ENCODE measurements around the gene KISS1. TPM values are rescaled to one million over a fixed set of nuclear protein-coding genes. Genes with fewer than 3 reads are reported as not detected.
A peak's percentile ranks its signal among the peaks of the same experiment; 100 is the strongest.

Gene KISS1
- polyA plus RNA-seq, 1 donor (not counting 4 experiments of a cell fraction or from before 2014, with no cell fraction given), result not detected

DNA sequence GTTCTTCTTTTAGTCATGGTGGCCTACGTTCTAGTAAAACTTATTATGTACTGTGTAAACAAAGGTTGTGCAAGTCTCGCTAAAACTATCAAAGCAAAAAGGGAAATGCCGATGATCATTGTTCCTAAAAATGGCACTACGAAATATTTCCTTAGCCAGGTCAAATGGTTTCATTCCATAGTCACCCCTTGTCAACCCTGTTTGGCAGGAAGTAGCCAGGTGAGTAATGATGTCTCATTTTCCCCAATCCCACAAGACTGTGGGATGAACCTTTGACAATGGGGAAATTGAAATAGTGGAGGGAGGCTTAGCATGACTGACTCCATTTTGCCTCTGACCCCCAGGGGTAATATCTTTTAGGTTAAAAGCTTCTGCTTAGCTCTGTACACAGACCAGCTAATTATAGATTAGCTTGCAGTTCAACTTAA lies 24.5 kb downstream of the KISS1 start:
- Histone ChIP-seq H3K9ac (ENCODE audit: control insufficient read depth, extremely low read depth, insufficient read depth, low read length) (no peak overlapping the region), H3K79me2 (ENCODE audit: control insufficient read depth, insufficient read depth, low read length) (no peaks in the 10 kb centered on the region), H2AFZ (ENCODE audit: control insufficient read depth, low read length) (no peak overlapping the region), H3K36me3 (ENCODE audit: control insufficient read depth in 2 of 2, extremely low read depth in 1 of 2, insufficient read depth in 2 of 2, low read length in 2 of 2) (no peaks in the 10 kb centered on the region), H3K9me3 (ENCODE audit: control insufficient read depth, low read depth, low read length) (peaks cover 6% of the 10 kb centered on the region), H3K27me3 (ENCODE audit: control insufficient read depth, extremely low read depth, insufficient read depth, low read length) (no peaks in the 10 kb centered on the region), H3K4me1 (ENCODE audit: control insufficient read depth, extremely low read depth, insufficient read depth, low read length) (peaks cover 19% of the 10 kb centered on the region), H3K4me3 (ENCODE audit: control insufficient read depth in 2 of 3, extremely low read depth in 1 of 3, insufficient read depth in 2 of 3, low read depth in 1 of 3, low read length in 3 of 3) (peak overlapping the region in 1 of 3 experiments; percentile 36), H3K4me2 (ENCODE audit: control insufficient read depth, extremely low read depth, insufficient read depth, low read depth, low read length) (peak overlapping the region; percentile 44), H4K20me1 (ENCODE audit: control insufficient read depth, extremely low read depth, insufficient read depth, low read length) (no peaks in the 10 kb centered on the region), H3K9me1 (ENCODE audit: control insufficient read depth, extremely low read depth, insufficient read depth, low read length) (no peaks in the 10 kb centered on the region), H3K27ac (ENCODE audit: control insufficient read depth, insufficient read depth, low read length) (peak overlapping the region; percentile 79)
- dilution Hi-C loops (cut with MboI; ENCODE audit: extremely low pct_ligation_motif_present, low sequenced_read_pairs), result no loop called here
- TF ChIP-seq, protein P1, sequence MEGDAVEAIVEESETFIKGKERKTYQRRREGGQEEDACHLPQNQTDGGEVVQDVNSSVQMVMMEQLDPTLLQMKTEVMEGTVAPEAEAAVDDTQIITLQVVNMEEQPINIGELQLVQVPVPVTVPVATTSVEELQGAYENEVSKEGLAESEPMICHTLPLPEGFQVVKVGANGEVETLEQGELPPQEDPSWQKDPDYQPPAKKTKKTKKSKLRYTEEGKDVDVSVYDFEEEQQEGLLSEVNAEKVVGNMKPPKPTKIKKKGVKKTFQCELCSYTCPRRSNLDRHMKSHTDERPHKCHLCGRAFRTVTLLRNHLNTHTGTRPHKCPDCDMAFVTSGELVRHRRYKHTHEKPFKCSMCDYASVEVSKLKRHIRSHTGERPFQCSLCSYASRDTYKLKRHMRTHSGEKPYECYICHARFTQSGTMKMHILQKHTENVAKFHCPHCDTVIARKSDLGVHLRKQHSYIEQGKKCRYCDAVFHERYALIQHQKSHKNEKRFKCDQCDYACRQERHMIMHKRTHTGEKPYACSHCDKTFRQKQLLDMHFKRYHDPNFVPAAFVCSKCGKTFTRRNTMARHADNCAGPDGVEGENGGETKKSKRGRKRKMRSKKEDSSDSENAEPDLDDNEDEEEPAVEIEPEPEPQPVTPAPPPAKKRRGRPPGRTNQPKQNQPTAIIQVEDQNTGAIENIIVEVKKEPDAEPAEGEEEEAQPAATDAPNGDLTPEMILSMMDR (optimal IDR thresholded peaks at IDR 0.05 in 1 of 3, IDR thresholded peaks at IDR 0.05 in 1 of 3, conservative IDR thresholded peaks at IDR 0.05 in 1 of 3; ENCODE audit: extremely low read depth in 1 of 3, insufficient read depth in 2 of 3, low read length in 3 of 3), result no peak
- TF ChIP-seq EZH2 (IDR thresholded peaks at IDR 0.05; ENCODE audit: low read length), result no peak
- DNase-seq (ENCODE audit: low read depth, low spot score), result peak; percentile 45
- peak; percentile 99 for FAIRE-seq

DNA sequence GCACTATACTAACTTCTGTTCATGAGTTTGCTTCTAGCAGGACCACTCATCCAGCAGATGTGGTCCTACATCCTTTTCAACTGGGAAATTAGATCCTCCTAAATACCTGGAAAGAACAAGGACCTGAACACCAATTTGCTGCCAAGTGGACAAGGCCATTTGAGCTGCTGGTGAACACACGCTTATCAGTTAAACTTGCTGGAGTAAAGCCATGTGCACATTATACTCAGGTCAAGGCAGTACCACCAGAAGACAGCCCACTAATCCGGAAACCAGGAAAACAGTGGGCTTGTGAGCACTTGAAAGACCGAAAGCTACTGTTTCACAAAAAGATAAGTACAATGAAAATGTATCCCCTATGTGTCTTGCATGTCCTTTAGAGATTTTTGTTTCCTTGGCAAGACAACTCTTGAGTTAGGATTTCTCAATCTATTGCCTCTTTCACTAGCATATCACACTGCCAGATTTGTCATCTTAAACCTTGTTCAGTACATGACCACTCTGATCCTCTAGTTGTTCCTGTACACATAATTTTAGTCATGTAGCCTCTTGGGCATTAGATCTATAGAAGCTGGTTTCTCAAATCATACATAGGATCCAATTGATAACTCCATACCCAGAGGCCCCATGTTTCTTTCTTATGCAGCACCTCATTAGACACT lies 25.7 kb downstream of the KISS1 start:
- dilution Hi-C loops (cut with MboI; ENCODE audit: extremely low pct_ligation_motif_present, low sequenced_read_pairs), result no loop called here
- Histone ChIP-seq H3K79me2 (ENCODE audit: control insufficient read depth, insufficient read depth, low read length) (no peaks in the 10 kb centered on the region), H4K20me1 (ENCODE audit: control insufficient read depth, extremely low read depth, insufficient read depth, low read length) (no peaks in the 10 kb centered on the region), H3K27ac (ENCODE audit: control insufficient read depth, insufficient read depth, low read length) (no peak overlapping the region), H3K27me3 (ENCODE audit: control insufficient read depth, extremely low read depth, insufficient read depth, low read length) (no peaks in the 10 kb centered on the region), H3K9me3 (ENCODE audit: control insufficient read depth, low read depth, low read length) (peaks cover 6% of the 10 kb centered on the region), H3K4me1 (ENCODE audit: control insufficient read depth, extremely low read depth, insufficient read depth, low read length) (peaks cover 19% of the 10 kb centered on the region), H3K4me3 (ENCODE audit: control insufficient read depth in 2 of 3, extremely low read depth in 1 of 3, insufficient read depth in 2 of 3, low read depth in 1 of 3, low read length in 3 of 3) (no peak overlapping the region), H3K4me2 (ENCODE audit: control insufficient read depth, extremely low read depth, insufficient read depth, low read depth, low read length) (no peak overlapping the region), H3K9me1 (ENCODE audit: control insufficient read depth, extremely low read depth, insufficient read depth, low read length) (no peaks in the 10 kb centered on the region), H2AFZ (ENCODE audit: control insufficient read depth, low read length) (no peak overlapping the region), H3K9ac (ENCODE audit: control insufficient read depth, extremely low read depth, insufficient read depth, low read length) (no peak overlapping the region), H3K36me3 (ENCODE audit: control insufficient read depth in 2 of 2, extremely low read depth in 1 of 2, insufficient read depth in 2 of 2, low read length in 2 of 2) (no peaks in the 10 kb centered on the region)
- TF ChIP-seq, protein P1 (optimal IDR thresholded peaks at IDR 0.05 in 1 of 3, IDR thresholded peaks at IDR 0.05 in 1 of 3, conservative IDR thresholded peaks at IDR 0.05 in 1 of 3; ENCODE audit: extremely low read depth in 1 of 3, insufficient read depth in 2 of 3, low read length in 3 of 3), result no peak
- TF ChIP-seq EZH2 (IDR thresholded peaks at IDR 0.05; ENCODE audit: low read length), result no peak
- FAIRE-seq (no peak), DNase-seq (ENCODE audit: low read depth, low spot score) (no peak)
